ENCODE measurements around the gene SH3BP5.

GRCh38 chr3:15276028-15276724, 56.2 kb downstream of the SH3BP5 start:
- TF ChIP-seq EZH2 (IDR thresholded peaks at IDR 0.05; ENCODE audit: borderline replicate concordance, low read length) (no peak), CTCF (conservative IDR thresholded peaks at IDR 0.05 in 1 of 2, IDR thresholded peaks at IDR 0.05 in 1 of 2; ENCODE audit: extremely low read depth in 1 of 2, insufficient read depth in 1 of 2, low read depth in 1 of 2, low read length in 2 of 2) (no peak)

All from mammary epithelial cell (primary cell).